Measurements from ENCODE around the gene SPIN3.
A peak's percentile ranks its signal among the peaks of the same experiment; 100 is the strongest.
"Not testable (repeated sequence)": the region's sequence is repeated elsewhere in the genome, so short reads cannot be mapped to it uniquely, and the experiment has no call there.

Gene SPIN3

GRCh38 chrX:56995271-56995994, at the start of gene SPIN3:
TSS of gene SPIN3 (minus strand) at chrX:56995541. CDS start at chrX:56994947, 594 bp downstream.
- DNase-seq, result peak; percentile 71

GRCh38 chrX:57044245-57044644, 48.9 kb upstream of the SPIN3 start:
- no peak for DNase-seq

- not testable (repeated sequence) for DNase-seq
Observed at GRCh38 chrX:57037265-57037664, 41.9 kb upstream of the SPIN3 start.

- no peak for DNase-seq
Observed at GRCh38 chrX:56994375-56995270, 718 bp downstream of the SPIN3 start.

GRCh38 chrX:56987741-56988140, 7.6 kb downstream of the SPIN3 start:
- DNase-seq, result no peak

GRCh38 chrX:56986138-56986537, 9.2 kb downstream of the SPIN3 start:
- DNase-seq, result no peak

GRCh38 chrX:56978172-56978571, 17.2 kb downstream of the SPIN3 start:
- peak; percentile 24 for DNase-seq

- DNase-seq, result no peak
Observed at GRCh38 chrX:56975611-56976010, 19.7 kb downstream of the SPIN3 start.

GRCh38 chrX:56974408-56974807, 20.9 kb downstream of the SPIN3 start:
- DNase-seq, result no peak

GRCh38 chrX:56969559-56969958, 25.8 kb downstream of the SPIN3 start:
- no peak for DNase-seq

GRCh38 chrX:56968980-56969379, 26.4 kb downstream of the SPIN3 start:
- DNase-seq, result peak; percentile 11

- no peak for DNase-seq
Observed at GRCh38 chrX:56963377-56963776, 32.0 kb downstream of the SPIN3 start.

- no peak for DNase-seq
Observed at GRCh38 chrX:56947699-56948098, 47.6 kb downstream of the SPIN3 start.

GRCh38 chrX:56946201-56946600, 49.1 kb downstream of the SPIN3 start:
- peak; percentile 49 for DNase-seq

- DNase-seq, result not testable (repeated sequence)
Observed at GRCh38 chrX:56945226-56945625, 50.1 kb downstream of the SPIN3 start.

GRCh38 chrX:56943264-56943663, 52.1 kb downstream of the SPIN3 start:
- no peak for DNase-seq

Data from fibroblast of skin of right biceps (primary cell).